SK-N-MC (cell line): Measurements from ENCODE around the gene TTLL6.

Experiments
- EZH2 ChIP-seq: fragments of 200-600 bp; sonication (generic); IDR thresholded peaks from one replicate; pipeline ENCODE4 v1.6.1; 2017; ENCODE audit warnings: antibody characterized with exemption
- POLR2AphosphoS5 ChIP-seq: IDR thresholded peaks from 2 replicates; pipeline ENCODE4 v1.6.1; 2012; ENCODE audit warnings: mild to moderate bottlenecking, low read depth, low read length, borderline replicate concordance

- TF ChIP-seq EZH2: no peak
- no peak for TF ChIP-seq POLR2AphosphoS5
These were observed 33.8 kb upstream of the TTLL6 start for GRCh38 chr17:48850792-48851323.
